Measurements from ENCODE around the gene RBMS3. TPM values are rescaled to one million over a fixed set of nuclear protein-coding genes. Genes with fewer than 3 reads are reported as not detected.

The RBMS3 gene
- total and polyA plus RNA-seq, 2 experiments from 2014 or later, result 20.8 TPM

- Histone ChIP-seq H3K27ac (no peak overlapping the region), H3K4me3 (no peak overlapping the region), H3K9me3 (ENCODE audit: low read depth) (no peaks in the 10 kb centered on the region), H3K27me3 (no peaks in the 10 kb centered on the region), H3K4me1 (ENCODE audit: low read depth) (no peaks in the 10 kb centered on the region), H3K36me3 (no peaks in the 10 kb centered on the region)
- TF ChIP-seq CTCF (IDR thresholded peaks at IDR 0.05; ENCODE audit: low read depth, low read length), result no peak
- peak in 1 of 2 donors; percentile 66 for DNase-seq (ENCODE audit: low read depth in 1 of 2, low spot score in 1 of 2)
Observed at GRCh38 chr3:29597376-29598008, 316.6 kb downstream of the RBMS3 start.

GRCh38 chr3:29601861-29602585 is 321.2 kb downstream of the RBMS3 start:
- no peaks in the 10 kb centered on the region for H3K36me3 ChIP-seq
- no peaks in the 10 kb centered on the region for H3K27me3 ChIP-seq
- no peaks in the 10 kb centered on the region for H3K9me3 ChIP-seq (ENCODE audit: low read depth)
- no peaks in the 10 kb centered on the region for H3K4me1 ChIP-seq (ENCODE audit: low read depth)
- H3K27ac ChIP-seq, result no peak overlapping the region
- no peak for TF ChIP-seq CTCF (IDR thresholded peaks at IDR 0.05; ENCODE audit: low read depth, low read length)
- no peak overlapping the region for H3K4me3 ChIP-seq
- peak in 1 of 2 donors; percentile 66 for DNase-seq (ENCODE audit: low read depth in 1 of 2, low spot score in 1 of 2)

- Histone ChIP-seq H3K27me3 (no peaks in the 10 kb centered on the region), H3K27ac (no peak overlapping the region), H3K9me3 (ENCODE audit: low read depth) (no peaks in the 10 kb centered on the region), H3K4me1 (ENCODE audit: low read depth) (no peaks in the 10 kb centered on the region), H3K36me3 (no peaks in the 10 kb centered on the region), H3K4me3 (no peak overlapping the region)
- TF ChIP-seq CTCF (IDR thresholded peaks at IDR 0.05; ENCODE audit: low read depth, low read length), result no peak
- DNase-seq (ENCODE audit: low read depth in 1 of 2, low spot score in 1 of 2), result peak in 1 of 2 donors; percentile 73
Observed at GRCh38 chr3:29605845-29606244, 325.0 kb downstream of the RBMS3 start.

GRCh38 chr3:29606416-29606815 is 325.5 kb downstream of the RBMS3 start:
- H3K27ac ChIP-seq, result no peak overlapping the region
- H3K36me3 ChIP-seq, result no peaks in the 10 kb centered on the region
- no peaks in the 10 kb centered on the region for H3K27me3 ChIP-seq
- DNase-seq (ENCODE audit: low read depth in 1 of 2, low spot score in 1 of 2), result no peak
- no peak for TF ChIP-seq CTCF (IDR thresholded peaks at IDR 0.05; ENCODE audit: low read depth, low read length)
- no peaks in the 10 kb centered on the region for H3K4me1 ChIP-seq (ENCODE audit: low read depth)
- H3K4me3 ChIP-seq, result no peak overlapping the region
- H3K9me3 ChIP-seq (ENCODE audit: low read depth), result no peaks in the 10 kb centered on the region

GRCh38 chr3:29608414-29609327 is 327.8 kb downstream of the RBMS3 start:
- no peak for TF ChIP-seq CTCF (IDR thresholded peaks at IDR 0.05; ENCODE audit: low read depth, low read length)
- no peaks in the 10 kb centered on the region for H3K27me3 ChIP-seq
- no peak overlapping the region for H3K4me3 ChIP-seq
- DNase-seq (ENCODE audit: low read depth in 1 of 2, low spot score in 1 of 2), result no peak
- no peaks in the 10 kb centered on the region for H3K9me3 ChIP-seq (ENCODE audit: low read depth)
- H3K27ac ChIP-seq, result no peak overlapping the region
- no peaks in the 10 kb centered on the region for H3K4me1 ChIP-seq (ENCODE audit: low read depth)
- no peaks in the 10 kb centered on the region for H3K36me3 ChIP-seq
